GM12878 (cell line): ENCODE results near the gene LCLAT1.

ENCODE experiments used
- ASH2L ChIP-seq: fragments of 300-600, 200-600 bp; sonication (generic); IDR thresholded peaks from 2 replicates; pipeline ENCODE4 v1.6.1; 2017; ENCODE audit warnings: low read depth, mild to moderate bottlenecking, borderline replicate concordance
- ATF7 ChIP-seq: fragments of 450-650 bp; IDR thresholded peaks from 2 replicates; pipeline ENCODE4 v1.6.1; 2016; ENCODE audit warnings: low read depth, mild to moderate bottlenecking
- EZH2 ChIP-seq: IDR thresholded peaks from 2 replicates; pipeline ENCODE4 v1.6.1; 2012; ENCODE audit warnings: low read depth, mild to moderate bottlenecking, control low read depth, inconsistent platforms, low read length, borderline replicate concordance; ENCODE audit not compliant: control insufficient read depth
- RAD21 ChIP-seq: IDR thresholded peaks from 2 replicates; pipeline ENCODE4 v1.6.1; 2011; ENCODE audit warnings: mild to moderate bottlenecking, low read depth, low read length, moderate library complexity; ENCODE audit not compliant: insufficient read depth
- RUNX3 ChIP-seq: IDR thresholded peaks from 2 replicates; pipeline ENCODE4 v1.6.1; 2012; ENCODE audit warnings: low read length, inconsistent platforms

DNA sequence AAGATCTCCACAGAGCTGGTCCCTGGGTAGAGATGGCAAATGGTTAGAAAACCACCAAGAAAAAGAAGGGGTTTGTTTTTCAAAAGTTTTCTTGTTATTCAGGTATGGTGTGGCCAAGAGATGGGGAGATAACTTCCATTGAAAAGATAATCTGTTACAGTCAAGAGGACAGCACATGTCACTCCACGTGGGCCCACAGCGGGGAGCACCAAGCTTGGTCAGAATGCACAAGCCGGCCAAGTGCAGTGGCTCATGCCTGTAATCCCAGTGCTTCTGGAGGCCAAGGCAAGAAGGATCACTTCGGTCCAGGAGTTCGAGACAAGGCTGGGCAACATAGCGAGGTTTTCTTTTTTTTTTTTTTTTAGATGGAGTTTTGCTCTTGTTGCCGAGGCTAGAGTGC lies 6.0 kb upstream of the LCLAT1 start:
- no peak for TF ChIP-seq ATF7
- TF ChIP-seq EZH2, result no peak
- no peak for TF ChIP-seq ASH2L
- TF ChIP-seq RAD21, result no peak
- no peak for TF ChIP-seq RUNX3
